PC-3 (cell line): Measurements from ENCODE around the gene MASTL. TPM values are rescaled to one million over a fixed set of nuclear protein-coding genes. Genes with fewer than 3 reads are reported as not detected.

Experiments used
- ATAC-seq: fragments of 200-7000 bp; cut with Tn5 transposase; 2 replicates; pipeline ENCODE4 v1.9.1; 2020; ENCODE audit warnings: mild to moderate bottlenecking, moderate library complexity
- BruUV-seq: library from RNA; stranded (reverse); fragments of 400-500 nt; replicated peaks from 2 replicates; lab custom pipeline; 2021; lab: Mats Ljungman, UMichigan
- CTCF ChIA-PET: fragments of 300-600 bp; sonication (Branson Sonifier 250); formaldehyde crosslinking; loops from one replicate; lab custom pipeline; 2022; ENCODE audit warnings: antibody characterized with exemption; lab: Charles Lee
- POLR2A ChIA-PET: fragments of 300-600 bp; sonication (Branson Sonifier 250); formaldehyde crosslinking; loops from one replicate; lab custom pipeline; 2022; ENCODE audit warnings: antibody characterized with exemption; ENCODE audit not compliant: unreplicated experiment; lab: Charles Lee
- DNase-seq: peaks from one replicate; pipeline ENCODE4 v3.0.0-alpha.2; 2015
- H2AFZ ChIP-seq: fragments of 300-600 bp; sonication (generic); 2 replicates; pipeline ENCODE4 v1.6.0; 2016; ENCODE audit warnings: antibody characterized with exemption, low read length
- H3F3A ChIP-seq: fragments of 300-600 bp; sonication (generic); one replicate; pipeline ENCODE4 v1.6.0; 2017; ENCODE audit warnings: antibody characterized with exemption, low read length, control low read depth, mild to moderate bottlenecking; ENCODE audit not compliant: unreplicated experiment
- H3K27ac ChIP-seq: fragments of 300-600 bp; sonication (generic); 2 replicates; pipeline ENCODE4 v1.5.1; 2016; ENCODE audit warnings: mild to moderate bottlenecking, low read length
- H3K27me3 ChIP-seq: fragments of 300-600 bp; sonication (generic); 2 replicates; pipeline ENCODE4 v1.6.1; 2016; ENCODE audit warnings: low read length, mixed read lengths
- H3K36me3 ChIP-seq: fragments of 300-600 bp; sonication (generic); 2 replicates; pipeline ENCODE4 v1.6.1; 2016; ENCODE audit warnings: low read depth, mixed run types, low read length, mixed read lengths
- H3K4me1 ChIP-seq: fragments of 300-600 bp; sonication (generic); 2 replicates; pipeline ENCODE4 v1.5.1; 2016; ENCODE audit warnings: low read length; ENCODE audit not compliant: insufficient read depth
- H3K4me2 ChIP-seq: fragments of 300-600 bp; sonication (generic); 2 replicates; pipeline ENCODE4 v1.6.0; 2016; ENCODE audit warnings: low read length
- H3K4me3 ChIP-seq: fragments of 300-600 bp; sonication (generic); 2 replicates; pipeline ENCODE4 v1.5.1; 2016; ENCODE audit warnings: mild to moderate bottlenecking, low read length, mixed read lengths
- H3K79me2 ChIP-seq: fragments of 300-600 bp; sonication (generic); 2 replicates; pipeline ENCODE4 v1.6.1; 2017; ENCODE audit warnings: low read length, mixed read lengths
- H3K9ac ChIP-seq: fragments of 300-600 bp; sonication (generic); 2 replicates; pipeline ENCODE4 v1.6.0; 2016; ENCODE audit warnings: mild to moderate bottlenecking, low read length
- H3K9me2 ChIP-seq: fragments of 300-600 bp; sonication (generic); replicated peaks from 2 replicates; pipeline ENCODE4 v1.6.1; 2016; ENCODE audit warnings: mixed run types, low read length, mixed read lengths
- H3K9me3 ChIP-seq: fragments of 300-600 bp; sonication (generic); 2 replicates; pipeline ENCODE4 v1.6.1; 2016; ENCODE audit warnings: low read length, mixed read lengths
- H4K20me1 ChIP-seq: fragments of 300-600 bp; sonication (generic); 2 replicates; pipeline ENCODE4 v1.6.1; 2016; ENCODE audit warnings: low read length, mixed read lengths
- CTCF ChIP-seq: fragments of 300-600 bp; sonication (generic); conservative IDR thresholded peaks from 2 replicates; pipeline ENCODE4 v1.5.1; 2017; ENCODE audit warnings: antibody characterized with exemption, low read depth, mild to moderate bottlenecking, low read length
- EZH2 ChIP-seq: fragments of 300-600 bp; sonication (generic); IDR thresholded peaks from one replicate; pipeline ENCODE4 v1.6.1; 2017; ENCODE audit warnings: antibody characterized with exemption, mild to moderate bottlenecking, low read length; ENCODE audit not compliant: unreplicated experiment
- EZH2phosphoT487 ChIP-seq: fragments of 300-600 bp; sonication (generic); IDR thresholded peaks from 2 replicates; pipeline ENCODE4 v1.6.1; 2018; ENCODE audit warnings: mild to moderate bottlenecking, antibody characterized with exemption, low read length, borderline replicate concordance
- intact Hi-C: fragments of 100-400 bp; cut with micrococcal nuclease; formaldehyde crosslinking; loops from 2 replicates; pipeline ENCODE4 v1.9.0; 2023
- total RNA-seq: library from RNA; depleted of rRNA; stranded (reverse); fragments of >200 nt; gene quantifications from 2 replicates; pipeline ENCODE4 v1.2.3, GENCODE V29; 2014

The MASTL gene
- total RNA-seq, 1 experiment from 2014 or later: 18.6 TPM

DNA sequence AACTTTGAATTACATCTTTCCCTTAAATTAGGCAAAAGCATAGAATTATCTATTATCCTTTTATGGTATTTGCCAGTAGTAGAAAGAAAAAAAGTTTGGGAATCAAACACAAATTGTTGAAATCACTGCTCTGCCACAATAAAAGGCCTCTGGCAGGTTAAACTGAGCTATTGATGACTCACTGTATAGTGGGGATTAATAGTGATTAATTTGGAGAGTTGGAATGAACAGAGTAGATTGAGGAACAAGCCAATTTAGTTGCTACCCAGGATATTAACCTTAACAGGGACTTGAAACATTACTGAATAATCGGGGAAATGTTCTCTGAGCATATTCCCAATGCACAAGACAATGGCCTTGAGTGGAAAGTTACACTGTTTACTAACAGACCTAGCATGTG, 33.1 kb downstream of the MASTL start:
- Histone ChIP-seq H3K9ac (no peak overlapping the region), H3K9me2 (no peaks in the 10 kb centered on the region), H4K20me1 (no peaks in the 10 kb centered on the region), H3K36me3 (no peaks in the 10 kb centered on the region; the same call in 1 of the 2 replicates), H3F3A (no peaks in the 10 kb centered on the region), H3K4me3 (no peak overlapping the region), H3K4me2 (no peak overlapping the region), H3K4me1 (peaks cover 5% of the 10 kb centered on the region; the same call in 1 of the 2 replicates), H3K27me3 (no peaks in the 10 kb centered on the region), H3K79me2 (no peaks in the 10 kb centered on the region), H3K27ac (no peak overlapping the region), H3K9me3 (no peaks in the 10 kb centered on the region), H2AFZ (no peak overlapping the region)
- CTCF ChIA-PET: no interaction called here
- TF ChIP-seq EZH2phosphoT487: no peak
- no peak for TF ChIP-seq EZH2
- no peak for TF ChIP-seq CTCF
- POLR2A ChIA-PET: interaction anchor here (0.6 kb wide), 1 partner anchor 88 kb away, joined by 3 read pairs; no protein-coding TSS in a partner anchor
- intact Hi-C loops: no loop called here
- ATAC-seq (no peak), DNase-seq (no peak)
- no TSS peak for BruUV-seq

DNA sequence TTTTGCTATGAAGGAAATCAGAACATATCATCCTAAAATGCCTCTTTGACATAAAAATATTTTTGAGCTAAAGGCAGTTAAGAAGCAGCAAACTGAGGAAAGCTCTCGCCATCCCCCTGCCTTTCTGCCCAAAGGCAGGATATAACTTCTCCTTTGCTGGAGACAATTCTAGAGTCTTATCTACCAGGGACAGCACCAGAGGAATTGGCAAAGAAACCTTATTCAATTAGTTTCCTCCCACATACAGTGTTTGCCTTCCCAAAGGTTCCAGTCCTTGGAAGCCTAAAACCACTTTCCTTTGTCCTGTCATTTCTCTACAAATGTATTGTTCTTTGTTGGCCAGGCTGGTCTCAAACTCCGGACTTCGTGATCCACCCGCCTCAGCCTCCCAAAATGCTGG, 33.7 kb downstream of the MASTL start:
- Histone ChIP-seq H3K9ac (no peak overlapping the region), H3K4me3 (no peak overlapping the region), H3K9me3 (no peaks in the 10 kb centered on the region), H3K4me1 (peaks cover 5% of the 10 kb centered on the region; the same call in 1 of the 2 replicates), H3K79me2 (no peaks in the 10 kb centered on the region), H3K9me2 (no peaks in the 10 kb centered on the region), H3K36me3 (no peaks in the 10 kb centered on the region; the same call in 1 of the 2 replicates), H3K4me2 (no peak overlapping the region), H4K20me1 (no peaks in the 10 kb centered on the region), H3K27ac (no peak overlapping the region), H2AFZ (no peak overlapping the region), H3F3A (no peaks in the 10 kb centered on the region), H3K27me3 (no peaks in the 10 kb centered on the region)
- BruUV-seq: no TSS peak
- DNase-seq (no peak), ATAC-seq (no peak)
- ChIA-PET CTCF (no interaction called here), POLR2A (no interaction called here)
- intact Hi-C loops: no loop called here
- no peak for TF ChIP-seq EZH2
- no peak for TF ChIP-seq EZH2phosphoT487
- no peak for TF ChIP-seq CTCF

DNA sequence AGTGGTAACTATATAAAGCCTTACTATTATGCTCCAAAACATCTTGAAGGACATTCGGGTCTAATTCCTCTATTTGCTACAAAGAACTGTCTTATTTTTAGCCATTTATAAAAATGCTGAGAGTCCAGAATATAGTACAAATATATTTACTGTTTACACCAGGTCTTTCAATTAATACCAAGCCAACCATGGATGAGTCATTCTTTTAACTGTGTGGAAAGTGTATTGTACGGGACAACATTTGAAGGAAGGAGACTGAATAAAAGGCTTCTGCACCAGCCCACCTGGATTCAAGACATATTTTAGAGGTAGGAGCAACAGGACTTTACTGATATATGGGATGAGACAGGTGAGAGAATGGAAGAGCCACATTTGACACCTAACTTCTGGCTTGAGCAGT, 35.4 kb downstream of the MASTL start:
- H3K9me2 ChIP-seq: no peaks in the 10 kb centered on the region
- no peak overlapping the region for H2AFZ ChIP-seq
- H3K4me3 ChIP-seq: no peak overlapping the region
- H3K4me1 ChIP-seq: peaks cover 5% of the 10 kb centered on the region; the same call in 1 of the 2 replicates
- no peaks in the 10 kb centered on the region; the same call in 1 of the 2 replicates for H3K36me3 ChIP-seq
- intact Hi-C loops: loop anchor here (5.0 kb wide), 1 partner anchor 33 kb away; the partner anchor contains the start of gene MASTL
- no peaks in the 10 kb centered on the region for H4K20me1 ChIP-seq
- CTCF ChIA-PET: no interaction called here
- H3K27me3 ChIP-seq: no peaks in the 10 kb centered on the region
- DNase-seq (peak; percentile 12), ATAC-seq (peak; percentile 51)
- H3K4me2 ChIP-seq: no peak overlapping the region
- H3K9me3 ChIP-seq: no peaks in the 10 kb centered on the region
- no peak for TF ChIP-seq CTCF
- TF ChIP-seq EZH2: no peak
- TF ChIP-seq EZH2phosphoT487: no peak
- no TSS peak for BruUV-seq
- H3F3A ChIP-seq: no peaks in the 10 kb centered on the region
- no peaks in the 10 kb centered on the region for H3K79me2 ChIP-seq
- POLR2A ChIA-PET: no interaction called here
- H3K9ac ChIP-seq: no peak overlapping the region
- no peak overlapping the region for H3K27ac ChIP-seq
